Osteoblast (primary cell): ENCODE measurements around the gene SRSF9. TPM values are rescaled to one million over a fixed set of nuclear protein-coding genes. Genes with fewer than 3 reads are reported as not detected.
A peak's percentile ranks its signal among the peaks of the same experiment; 100 is the strongest.
"Not testable (repeated sequence)": the region's sequence is repeated elsewhere in the genome, so short reads cannot be mapped to it uniquely, and the experiment has no call there.

Experiments used
- DNase-seq: peaks from one replicate; pipeline ENCODE4 v3.0.0; 2011; ENCODE audit warnings: low spot score, mixed read lengths; ENCODE audit not compliant: insufficient read length; ENCODE audit errors: missing footprints
- H2AFZ ChIP-seq: 2 replicates; pipeline ENCODE4 v1.6.0; 2011; ENCODE audit warnings: mild to moderate bottlenecking, low read length
- H3K27ac ChIP-seq: 2 replicates; pipeline ENCODE4 v1.5.1; 2011; ENCODE audit warnings: mild to moderate bottlenecking, low read depth, low read length, moderate library complexity
- H3K27me3 ChIP-seq: 2 replicates; pipeline ENCODE4 v1.6.0; 2012; ENCODE audit warnings: mild to moderate bottlenecking, control low read depth, inconsistent platforms, low read length, moderate library complexity; ENCODE audit not compliant: insufficient read depth
- H3K36me3 ChIP-seq: 2 replicates; pipeline ENCODE4 v1.5.1; 2011; ENCODE audit warnings: mild to moderate bottlenecking, low read length, control low read depth, moderate library complexity; ENCODE audit not compliant: insufficient read depth
- H3K4me1 ChIP-seq: 2 replicates; pipeline ENCODE4 v1.5.1; 2011; ENCODE audit warnings: mild to moderate bottlenecking, low read length, control low read depth, moderate library complexity; ENCODE audit not compliant: insufficient read depth
- H3K4me2 ChIP-seq: 2 replicates; pipeline ENCODE4 v1.6.0; 2011; ENCODE audit warnings: mild to moderate bottlenecking, low read length; ENCODE audit not compliant: insufficient read depth
- H3K4me3 ChIP-seq: fragments of 200-600 bp; sonication (generic); 3 replicates; pipeline ENCODE4 v1.5.1; 2012; ENCODE audit warnings: mild to moderate bottlenecking, low read length, inconsistent platforms; ENCODE audit not compliant: insufficient read depth
- H3K79me2 ChIP-seq: 2 replicates; pipeline ENCODE4 v1.6.0; 2012; ENCODE audit warnings: mild to moderate bottlenecking, low read length, control low read depth, inconsistent platforms; ENCODE audit not compliant: insufficient read depth
- H3K9me3 ChIP-seq: 2 replicates; pipeline ENCODE4 v1.5.1; 2011; ENCODE audit warnings: low read depth, low read length, control low read depth
- H4K20me1 ChIP-seq: 2 replicates; pipeline ENCODE4 v1.6.0; 2012; ENCODE audit warnings: mild to moderate bottlenecking, low read length, control low read depth; ENCODE audit not compliant: insufficient read depth
- total RNA-seq: library from RNA; depleted of rRNA; stranded (reverse); fragments of >200 nt; gene quantifications from 2 replicates; pipeline ENCODE4 v1.2.3, GENCODE V29; 2012
- TF ChIP-seq, protein P1 (sequence below): IDR thresholded peaks from 2 replicates; pipeline ENCODE4 v1.5.1; 2011; ENCODE audit warnings: mild to moderate bottlenecking, low read depth, low read length, moderate library complexity; ENCODE audit errors: extremely low read depth

SRSF9 gene, protein sequence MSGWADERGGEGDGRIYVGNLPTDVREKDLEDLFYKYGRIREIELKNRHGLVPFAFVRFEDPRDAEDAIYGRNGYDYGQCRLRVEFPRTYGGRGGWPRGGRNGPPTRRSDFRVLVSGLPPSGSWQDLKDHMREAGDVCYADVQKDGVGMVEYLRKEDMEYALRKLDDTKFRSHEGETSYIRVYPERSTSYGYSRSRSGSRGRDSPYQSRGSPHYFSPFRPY
- total RNA-seq: 103 and 107 TPM in 2 replicates

DNA sequence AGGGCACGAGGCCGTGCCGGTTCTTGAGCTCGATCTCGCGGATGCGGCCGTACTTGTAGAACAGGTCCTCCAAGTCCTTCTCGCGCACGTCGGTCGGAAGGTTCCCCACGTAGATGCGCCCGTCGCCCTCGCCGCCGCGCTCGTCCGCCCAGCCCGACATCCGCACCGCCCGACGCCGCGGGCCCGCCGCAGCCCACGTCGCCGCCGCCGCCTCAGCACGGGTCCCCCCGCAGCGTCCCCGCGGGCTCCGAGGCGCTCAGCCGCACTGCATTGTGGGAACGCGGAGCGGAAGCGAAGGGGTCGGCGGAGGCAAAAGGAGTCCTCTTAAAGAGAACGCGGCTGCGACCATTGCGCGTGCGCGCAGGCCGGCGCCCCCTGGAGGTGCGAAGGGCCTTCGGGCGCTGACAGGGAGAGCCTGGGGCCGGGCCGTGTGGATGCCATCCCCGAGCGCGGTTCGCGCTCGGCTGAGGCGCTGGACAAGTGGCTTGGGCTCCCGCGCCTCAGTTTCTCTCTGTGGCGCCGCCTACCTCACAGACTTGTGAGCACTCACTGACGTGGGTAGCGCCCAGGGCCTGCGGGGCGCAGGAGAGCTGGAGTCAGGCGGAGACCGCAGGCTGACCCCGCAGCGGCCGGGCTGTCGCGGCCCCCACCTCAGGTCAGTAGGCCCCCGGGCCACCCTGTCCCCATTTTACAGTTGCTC is at the start of gene SRSF9:
Gene SRSF9, minus strand, starts transcription at position 299 of the 700 bp plus-strand sequence. Its CDS starts 139 bp downstream, at position 160.
- peak; percentile 100 for DNase-seq
- H3K36me3 ChIP-seq: peaks cover 24% of the 10 kb centered on the region
- peaks cover 36% of the 10 kb centered on the region for H4K20me1 ChIP-seq
- peak within 1 kb of the TSS; percentile 82 for H3K4me3 ChIP-seq
- H3K9me3 ChIP-seq: no peaks in the 10 kb centered on the region
- TF ChIP-seq, protein P1, sequence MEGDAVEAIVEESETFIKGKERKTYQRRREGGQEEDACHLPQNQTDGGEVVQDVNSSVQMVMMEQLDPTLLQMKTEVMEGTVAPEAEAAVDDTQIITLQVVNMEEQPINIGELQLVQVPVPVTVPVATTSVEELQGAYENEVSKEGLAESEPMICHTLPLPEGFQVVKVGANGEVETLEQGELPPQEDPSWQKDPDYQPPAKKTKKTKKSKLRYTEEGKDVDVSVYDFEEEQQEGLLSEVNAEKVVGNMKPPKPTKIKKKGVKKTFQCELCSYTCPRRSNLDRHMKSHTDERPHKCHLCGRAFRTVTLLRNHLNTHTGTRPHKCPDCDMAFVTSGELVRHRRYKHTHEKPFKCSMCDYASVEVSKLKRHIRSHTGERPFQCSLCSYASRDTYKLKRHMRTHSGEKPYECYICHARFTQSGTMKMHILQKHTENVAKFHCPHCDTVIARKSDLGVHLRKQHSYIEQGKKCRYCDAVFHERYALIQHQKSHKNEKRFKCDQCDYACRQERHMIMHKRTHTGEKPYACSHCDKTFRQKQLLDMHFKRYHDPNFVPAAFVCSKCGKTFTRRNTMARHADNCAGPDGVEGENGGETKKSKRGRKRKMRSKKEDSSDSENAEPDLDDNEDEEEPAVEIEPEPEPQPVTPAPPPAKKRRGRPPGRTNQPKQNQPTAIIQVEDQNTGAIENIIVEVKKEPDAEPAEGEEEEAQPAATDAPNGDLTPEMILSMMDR: peak; percentile 79
- H3K79me2 ChIP-seq: peaks cover 71% of the 10 kb centered on the region
- H3K4me1 ChIP-seq: peaks cover 14% of the 10 kb centered on the region
- peak within 1 kb of the TSS; percentile 89 for H3K4me2 ChIP-seq
- peak within 1 kb of the TSS; percentile 87 for H2AFZ ChIP-seq
- H3K27me3 ChIP-seq: no peaks in the 10 kb centered on the region
- H3K27ac ChIP-seq: peak within 1 kb of the TSS; percentile 77

DNA sequence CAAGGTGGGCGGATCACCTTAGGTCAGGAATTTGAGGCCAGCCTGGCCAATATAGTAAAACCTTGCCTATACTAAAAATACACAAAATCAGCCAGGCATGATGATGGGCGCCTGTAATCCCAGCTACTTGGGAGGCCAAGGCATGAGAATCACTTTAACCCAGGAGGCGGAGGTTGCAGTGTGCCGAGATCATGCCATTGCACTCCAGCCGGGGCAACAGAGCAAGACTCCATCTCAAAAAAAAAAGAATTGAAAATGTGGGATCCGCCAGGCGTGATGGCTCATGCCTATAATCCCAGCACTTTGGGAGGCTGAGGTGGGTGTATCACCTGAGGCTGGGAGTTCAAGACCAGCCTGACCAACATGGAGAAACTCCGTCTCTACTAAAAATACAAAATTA is 49.8 kb upstream of the SRSF9 start:
- not testable (repeated sequence) for H2AFZ ChIP-seq, H3K79me2 ChIP-seq, H4K20me1 ChIP-seq, H3K4me2 ChIP-seq, DNase-seq, H3K4me3 ChIP-seq, H3K27me3 ChIP-seq, H3K4me1 ChIP-seq, H3K27ac ChIP-seq, H3K9me3 ChIP-seq
- H3K36me3 ChIP-seq: peaks cover 15% of the 10 kb centered on the region

DNA sequence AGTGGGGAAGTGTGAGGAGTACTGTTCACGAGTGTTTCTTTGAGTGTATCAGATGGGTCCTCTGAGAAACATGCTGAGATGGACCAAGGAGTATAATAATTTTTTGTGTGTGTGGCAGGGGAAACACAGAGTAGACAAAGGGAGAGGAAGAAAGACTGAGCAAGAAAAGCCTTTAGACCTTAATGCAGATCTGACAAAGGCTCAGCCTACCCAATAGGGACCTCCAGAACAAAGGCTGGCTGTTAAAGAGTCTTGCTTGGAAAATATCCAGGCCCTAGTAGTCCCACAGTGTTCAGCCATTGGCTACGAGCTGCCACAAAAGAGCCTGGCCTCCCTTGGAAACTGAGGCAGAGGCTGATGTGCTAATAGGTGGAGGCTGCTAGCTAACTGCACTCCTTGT is 45.9 kb upstream of the SRSF9 start:
- H3K36me3 ChIP-seq: peaks cover 17% of the 10 kb centered on the region
- no peaks in the 10 kb centered on the region for H3K79me2 ChIP-seq
- TF ChIP-seq, protein P1: no peak
- no peak overlapping the region for H3K4me3 ChIP-seq
- H4K20me1 ChIP-seq: no peaks in the 10 kb centered on the region
- no peaks in the 10 kb centered on the region for H3K4me1 ChIP-seq
- no peak for DNase-seq
- H3K4me2 ChIP-seq: no peak overlapping the region
- H2AFZ ChIP-seq: no peak overlapping the region
- H3K27me3 ChIP-seq: no peaks in the 10 kb centered on the region
- H3K27ac ChIP-seq: no peak overlapping the region
- no peaks in the 10 kb centered on the region for H3K9me3 ChIP-seq

DNA sequence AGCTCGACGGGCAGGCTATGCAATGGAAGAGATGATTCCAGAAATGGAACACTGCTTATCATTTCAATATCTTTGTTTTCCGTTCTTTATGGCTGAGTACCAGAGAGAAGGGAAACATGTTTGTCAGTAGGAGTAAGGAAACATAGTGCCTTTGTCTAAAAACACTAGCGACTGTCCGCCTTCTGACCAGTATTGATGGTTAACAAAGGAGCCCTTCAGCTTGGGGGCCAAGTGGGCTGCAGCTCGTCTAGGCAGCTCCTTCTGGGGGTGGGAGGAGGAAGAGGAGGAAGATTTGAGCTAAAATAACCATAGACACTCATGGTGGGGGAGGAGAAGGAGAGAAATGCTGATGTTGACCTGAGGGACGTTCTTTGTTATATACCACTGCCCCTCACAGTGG is 44.5 kb upstream of the SRSF9 start:
- Histone ChIP-seq H3K9me3 (no peaks in the 10 kb centered on the region), H3K4me3 (no peak overlapping the region), H3K27ac (no peak overlapping the region), H3K36me3 (peaks cover 25% of the 10 kb centered on the region), H2AFZ (no peak overlapping the region), H3K27me3 (no peaks in the 10 kb centered on the region), H3K79me2 (no peaks in the 10 kb centered on the region), H4K20me1 (no peaks in the 10 kb centered on the region), H3K4me1 (no peaks in the 10 kb centered on the region), H3K4me2 (no peak overlapping the region)
- TF ChIP-seq, protein P1: no peak
- no peak for DNase-seq
